ENCODE results near the gene PIK3CB.
"Not testable (repeated sequence)": the region's sequence is repeated elsewhere in the genome, so short reads cannot be mapped to it uniquely, and the experiment has no call there.

Gene PIK3CB

GRCh38 chr3:138846262-138846791, 11.6 kb upstream of the PIK3CB start:
- DNase-seq, result no peak

DNA sequence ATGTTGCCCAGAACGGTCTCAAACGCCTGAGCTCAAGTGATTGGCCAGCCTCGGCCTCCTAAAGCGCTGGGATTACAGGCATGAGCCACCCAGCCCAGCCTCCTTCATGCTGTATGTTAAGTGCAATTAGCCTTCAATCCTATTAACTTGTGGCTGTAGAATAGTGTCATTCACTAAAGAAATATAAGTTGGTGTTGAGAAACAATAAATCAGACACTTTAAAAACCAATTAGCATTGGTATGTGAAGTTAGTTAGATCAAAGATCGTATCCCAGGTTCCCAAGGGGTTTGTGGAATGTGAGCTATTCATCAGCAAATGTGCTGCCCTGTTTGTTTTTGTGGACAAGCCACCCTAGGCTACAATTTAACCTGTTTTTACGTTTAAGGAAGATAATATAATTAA, 11.0 kb upstream of the PIK3CB start:
- no peak for DNase-seq

DNA sequence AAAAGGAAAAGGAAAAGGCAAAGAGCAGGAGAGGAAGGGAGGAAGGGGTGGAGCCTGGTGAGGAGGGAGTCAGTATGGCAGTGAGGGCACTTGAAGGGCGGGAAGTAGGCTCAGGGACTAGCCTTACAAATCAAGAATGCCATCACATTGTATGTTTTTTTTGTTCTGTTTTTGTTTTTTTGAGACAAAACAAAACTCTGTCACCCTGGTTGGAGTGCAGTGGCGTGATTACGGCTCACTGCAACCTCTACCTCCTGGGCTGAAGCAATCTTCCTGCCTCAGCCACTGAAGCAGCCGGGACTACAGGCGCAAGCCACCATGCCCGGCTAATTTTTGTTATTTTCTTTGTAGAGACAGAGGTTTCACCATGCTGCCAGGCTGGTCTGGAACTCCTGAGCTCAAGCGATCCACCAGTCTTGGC, 10.5 kb upstream of the PIK3CB start:
- no peak for DNase-seq

DNA sequence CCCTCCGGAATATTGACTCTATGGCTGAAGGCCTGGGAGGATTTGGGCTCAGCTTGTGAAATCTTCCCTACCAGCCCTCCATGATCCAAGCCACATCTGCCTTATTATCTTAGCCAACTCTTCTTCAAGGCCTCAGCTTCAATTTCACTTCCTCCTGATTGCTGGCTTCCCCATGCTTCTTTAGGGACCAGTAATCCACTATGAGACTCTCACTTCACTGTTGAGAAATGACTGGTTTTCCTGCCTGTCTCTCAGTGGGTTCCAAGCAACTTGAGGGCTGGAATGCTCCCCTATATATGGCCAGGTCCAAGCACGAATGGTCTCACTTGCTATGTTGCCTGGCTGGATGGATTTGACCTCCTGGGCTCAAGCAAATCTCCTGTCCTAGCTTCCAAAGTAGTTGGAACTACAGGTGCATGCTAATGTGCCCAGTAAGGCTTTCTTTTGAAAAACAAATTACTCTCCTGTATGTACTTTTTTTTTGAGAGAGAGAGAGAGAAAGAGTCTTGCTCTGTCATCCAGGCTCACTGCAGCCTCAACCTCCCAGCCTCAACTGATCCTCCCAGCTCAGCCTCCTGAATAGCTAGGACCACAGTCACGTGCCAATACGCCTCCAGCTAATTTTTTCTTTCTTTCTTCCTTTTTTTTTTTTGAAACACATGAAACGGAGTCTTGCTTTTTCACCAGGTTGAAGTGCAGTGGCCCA, 7.9 kb upstream of the PIK3CB start:
- DNase-seq, result no peak

DNA sequence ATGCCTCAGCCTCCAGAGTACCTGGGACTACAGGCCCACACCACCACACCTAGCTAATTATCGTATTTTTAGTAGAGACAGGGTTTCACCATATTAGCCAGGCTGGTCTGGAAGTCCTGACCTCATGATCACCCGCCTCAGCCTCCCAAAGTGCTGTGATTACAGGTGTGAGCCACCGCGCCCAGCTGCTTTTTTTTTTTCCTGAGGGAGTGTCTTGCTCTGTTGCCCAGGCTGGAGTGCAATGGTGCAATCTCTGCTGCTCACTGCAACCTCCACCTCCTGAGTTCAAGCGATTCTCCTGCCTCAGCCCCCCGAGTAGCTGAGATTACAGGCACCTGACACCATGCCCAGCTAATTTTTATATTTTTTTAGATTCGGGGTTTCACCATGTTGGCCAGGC, 3.7 kb upstream of the PIK3CB start:
- not testable (repeated sequence) for DNase-seq

DNA sequence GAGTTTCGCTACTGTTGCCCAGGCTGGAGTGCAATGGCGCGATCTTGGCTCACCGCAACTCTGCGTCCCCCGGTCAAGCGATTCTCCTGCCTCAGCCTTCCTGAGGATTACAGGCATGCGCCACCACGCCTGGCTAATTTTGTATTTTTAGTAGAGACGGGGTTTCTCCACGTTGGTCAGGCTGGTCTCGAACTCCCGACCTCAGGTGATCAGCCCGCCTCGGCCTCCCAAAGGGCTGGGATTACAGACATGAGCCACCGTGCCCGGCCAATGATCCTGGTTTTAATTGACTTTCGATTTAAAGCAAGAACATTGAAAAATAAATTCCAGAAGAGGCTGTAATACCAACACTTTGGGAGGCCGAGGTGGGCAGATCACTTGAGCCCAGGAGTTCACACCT, 1.1 kb upstream of the PIK3CB start:
- DNase-seq, result not testable (repeated sequence)

DNA sequence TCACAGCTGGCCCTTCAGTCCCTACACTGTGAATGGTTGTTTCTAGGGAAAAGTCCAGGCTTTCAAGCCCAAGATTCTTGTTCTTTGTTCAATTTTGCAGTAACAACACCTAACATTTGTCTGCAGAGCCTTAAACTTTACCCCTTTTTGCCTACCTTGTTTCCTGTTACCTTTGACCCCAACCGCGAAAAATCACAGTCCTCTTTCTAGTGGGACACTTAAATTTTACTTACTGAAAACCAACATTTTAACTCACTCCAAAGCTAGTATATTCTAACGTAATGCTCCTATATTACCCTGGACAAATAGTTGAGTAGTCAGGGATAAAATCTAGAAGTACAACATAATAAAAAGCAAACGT, 649 bp upstream of the PIK3CB start:
- peak; percentile 2 for DNase-seq

DNA sequence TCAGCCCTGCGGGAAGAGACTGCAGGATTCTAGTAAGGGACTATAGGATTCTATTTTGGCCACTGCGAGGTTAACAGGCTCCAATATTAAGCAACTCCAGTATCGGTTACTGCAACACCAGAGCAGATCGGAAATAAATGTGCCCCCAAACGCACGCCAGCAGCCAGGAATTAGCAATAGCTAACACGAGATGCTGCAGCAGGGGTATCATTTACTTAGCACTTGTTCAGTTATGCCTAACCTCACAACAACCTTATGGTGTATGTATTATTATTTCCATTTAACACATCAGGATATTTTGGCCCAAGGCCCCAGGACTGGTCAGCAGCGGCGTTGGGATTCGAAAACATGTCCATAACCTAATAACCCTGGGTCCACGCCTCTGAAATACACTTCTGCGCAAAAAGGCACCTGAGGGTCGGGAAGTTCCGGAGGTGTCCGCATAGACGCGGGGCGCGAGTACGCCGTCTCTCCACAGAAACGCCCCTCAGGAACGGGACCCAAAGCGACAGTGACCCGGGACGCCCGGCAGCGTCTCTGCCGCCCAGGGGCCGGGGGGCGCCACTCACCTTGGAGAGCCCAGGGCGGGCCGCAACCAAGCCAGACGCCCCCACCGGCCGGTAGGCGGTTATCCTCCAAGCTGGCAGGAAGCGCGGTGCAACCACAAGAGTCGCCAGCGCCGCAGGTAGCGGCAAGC, 681 bp downstream of the PIK3CB start:
- DNase-seq, result no peak

GRCh38 chr3:138832473-138833057, 2.2 kb downstream of the PIK3CB start:
- not testable (repeated sequence) for DNase-seq

- DNase-seq, result no peak
Observed at GRCh38 chr3:138829886-138830510, 4.7 kb downstream of the PIK3CB start.

GRCh38 chr3:138829097-138829496, 5.6 kb downstream of the PIK3CB start:
- no peak for DNase-seq

GRCh38 chr3:138827222-138827621, 7.5 kb downstream of the PIK3CB start:
- DNase-seq, result no peak

DNA sequence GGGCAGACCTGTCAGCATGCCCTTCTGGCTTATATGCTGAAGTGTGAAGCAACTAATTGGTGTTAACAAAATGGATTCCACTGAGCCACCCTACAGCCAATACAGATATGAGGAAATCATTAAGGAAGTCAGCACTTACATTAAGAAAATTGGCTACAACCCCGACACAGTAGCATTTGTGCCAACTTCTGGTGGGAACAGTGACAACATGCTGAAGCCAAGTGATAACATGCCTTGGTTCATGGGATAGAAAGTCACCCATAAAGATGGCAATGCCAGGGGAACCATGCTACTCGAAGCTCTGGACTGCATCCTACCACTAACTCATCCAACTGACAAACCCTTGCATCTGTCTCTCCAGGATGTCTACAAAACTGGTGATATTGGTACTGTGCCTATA, 9.4 kb downstream of the PIK3CB start:
- DNase-seq, result no peak

- no peak for DNase-seq
Observed at GRCh38 chr3:138824114-138824506, 10.6 kb downstream of the PIK3CB start.

DNA sequence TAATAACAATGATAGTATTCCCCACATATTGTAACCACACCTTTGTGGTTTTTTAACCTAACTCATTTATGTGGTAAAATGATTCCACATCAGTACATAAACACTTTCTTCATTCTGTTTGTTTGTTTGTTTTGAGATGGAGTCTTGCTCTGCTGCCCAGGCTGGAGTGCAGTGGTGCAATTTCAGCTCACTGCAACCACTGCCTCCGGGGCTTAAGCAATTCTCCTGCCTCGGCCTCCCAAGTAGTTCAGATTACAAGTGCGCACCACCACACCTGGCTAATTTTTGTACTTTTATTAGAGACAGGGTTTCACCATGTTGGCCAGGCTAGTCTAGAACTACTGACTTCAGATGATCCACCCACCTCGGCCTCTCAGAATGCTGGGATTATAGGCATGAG, 14.3 kb downstream of the PIK3CB start:
- not testable (repeated sequence) for DNase-seq

DNA sequence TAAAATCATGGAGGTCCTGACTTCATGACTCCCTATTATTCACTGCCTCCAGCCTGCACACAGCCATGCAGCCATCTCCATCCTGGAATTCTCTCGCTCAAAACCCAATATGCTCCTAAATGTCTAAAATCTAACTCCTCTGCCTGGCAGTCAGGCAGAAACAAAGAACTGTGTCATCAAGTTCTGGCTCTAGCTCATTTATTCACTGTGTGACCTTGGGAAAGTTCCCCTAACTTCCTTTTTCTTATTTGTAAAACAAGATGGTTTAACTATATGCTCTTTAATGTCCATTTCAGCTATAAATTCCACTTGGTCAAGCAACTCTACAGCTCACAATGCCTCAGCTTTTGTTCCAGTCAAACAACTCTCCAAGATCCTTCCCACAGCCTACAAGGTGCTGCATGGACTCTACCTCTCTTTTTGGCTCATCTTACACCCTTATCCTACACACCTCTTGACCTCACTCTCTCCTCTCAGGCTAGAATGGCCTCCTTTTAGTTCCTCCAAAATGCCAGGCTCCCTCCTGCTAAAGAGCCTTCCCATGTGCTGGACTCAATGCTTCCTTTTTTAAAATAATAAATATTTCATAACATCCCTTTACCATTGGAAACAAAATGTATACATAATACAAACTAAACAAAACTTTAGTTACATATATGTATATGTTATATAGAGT, 16.4 kb downstream of the PIK3CB start:
- DNase-seq, result no peak

- DNase-seq, result no peak
Observed at GRCh38 chr3:138817695-138818094, 17.0 kb downstream of the PIK3CB start.

GRCh38 chr3:138812806-138813205, 21.9 kb downstream of the PIK3CB start:
- no peak for DNase-seq

- DNase-seq, result no peak
Observed at GRCh38 chr3:138809500-138810256, 25.1 kb downstream of the PIK3CB start.

GRCh38 chr3:138806376-138807080, 28.2 kb downstream of the PIK3CB start:
- DNase-seq, result no peak

GRCh38 chr3:138803006-138803653, 31.6 kb downstream of the PIK3CB start:
- DNase-seq, result no peak

Measured in central memory CD4-positive, alpha-beta T cell (primary cell).